Type B pancreatic cell (in vitro differentiated cells): ENCODE data around the gene OLFML1. TPM values are rescaled to one million over a fixed set of nuclear protein-coding genes. Genes with fewer than 3 reads are reported as not detected.

ENCODE experiments used
- DNase-seq: peaks from one replicate; pipeline ENCODE4 v3.0.0; 2021; ENCODE audit warnings: mixed read lengths; ENCODE audit not compliant: unreplicated experiment; ENCODE audit errors: extremely low spot score
- H3K27ac Mint-ChIP-seq: 2 replicates; pipeline ENCODE4 v1.8.0; 2021; ENCODE audit warnings: mild to moderate bottlenecking, mixed read lengths
- H3K27me3 Mint-ChIP-seq: 2 replicates; pipeline ENCODE4 v1.8.0; 2021; ENCODE audit warnings: mixed read lengths
- H3K36me3 Mint-ChIP-seq: 2 replicates; pipeline ENCODE4 v1.8.0; 2021; ENCODE audit warnings: mixed read lengths
- H3K4me1 Mint-ChIP-seq: one replicate; pipeline ENCODE4 v1.8.0; 2021; ENCODE audit warnings: mixed read lengths; ENCODE audit not compliant: unreplicated experiment
- H3K4me3 Mint-ChIP-seq: 2 replicates; pipeline ENCODE4 v1.8.0; 2021; ENCODE audit warnings: mild to moderate bottlenecking, mixed read lengths
- H3K9me3 Mint-ChIP-seq: 2 replicates; pipeline ENCODE4 v1.8.0; 2021; ENCODE audit warnings: mixed read lengths
- total RNA-seq: library from RNA; stranded (reverse); gene quantifications from 2 replicates; pipeline ENCODE4 v1.2.1, GENCODE V29; 2021; ENCODE audit warnings: low replicate concordance
- TF ChIP-seq, protein P1 (sequence below): fragments of 200-600 bp; sonication (generic); conservative IDR thresholded peaks from 2 replicates; pipeline ENCODE4 v1.5.0; 2021; ENCODE audit warnings: antibody characterized with exemption, mild to moderate bottlenecking

Gene OLFML1
- total RNA-seq, 1 donor from 2014 or later: 11.8 TPM

GRCh38 chr11:7484131-7484530 lies 1.2 kb upstream of the OLFML1 start:
- Mint-ChIP-seq H3K4me1 (peaks cover 18% of the 10 kb centered on the region), H3K4me3 (peak overlapping the region; percentile 13), H3K36me3 (peaks cover 3% of the 10 kb centered on the region), H3K27me3 (no peaks in the 10 kb centered on the region), H3K27ac (no peak overlapping the region), H3K9me3 (peaks cover under 1% of the 10 kb centered on the region)
- TF ChIP-seq, protein P1, sequence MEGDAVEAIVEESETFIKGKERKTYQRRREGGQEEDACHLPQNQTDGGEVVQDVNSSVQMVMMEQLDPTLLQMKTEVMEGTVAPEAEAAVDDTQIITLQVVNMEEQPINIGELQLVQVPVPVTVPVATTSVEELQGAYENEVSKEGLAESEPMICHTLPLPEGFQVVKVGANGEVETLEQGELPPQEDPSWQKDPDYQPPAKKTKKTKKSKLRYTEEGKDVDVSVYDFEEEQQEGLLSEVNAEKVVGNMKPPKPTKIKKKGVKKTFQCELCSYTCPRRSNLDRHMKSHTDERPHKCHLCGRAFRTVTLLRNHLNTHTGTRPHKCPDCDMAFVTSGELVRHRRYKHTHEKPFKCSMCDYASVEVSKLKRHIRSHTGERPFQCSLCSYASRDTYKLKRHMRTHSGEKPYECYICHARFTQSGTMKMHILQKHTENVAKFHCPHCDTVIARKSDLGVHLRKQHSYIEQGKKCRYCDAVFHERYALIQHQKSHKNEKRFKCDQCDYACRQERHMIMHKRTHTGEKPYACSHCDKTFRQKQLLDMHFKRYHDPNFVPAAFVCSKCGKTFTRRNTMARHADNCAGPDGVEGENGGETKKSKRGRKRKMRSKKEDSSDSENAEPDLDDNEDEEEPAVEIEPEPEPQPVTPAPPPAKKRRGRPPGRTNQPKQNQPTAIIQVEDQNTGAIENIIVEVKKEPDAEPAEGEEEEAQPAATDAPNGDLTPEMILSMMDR: no peak
- no peak for DNase-seq

DNA sequence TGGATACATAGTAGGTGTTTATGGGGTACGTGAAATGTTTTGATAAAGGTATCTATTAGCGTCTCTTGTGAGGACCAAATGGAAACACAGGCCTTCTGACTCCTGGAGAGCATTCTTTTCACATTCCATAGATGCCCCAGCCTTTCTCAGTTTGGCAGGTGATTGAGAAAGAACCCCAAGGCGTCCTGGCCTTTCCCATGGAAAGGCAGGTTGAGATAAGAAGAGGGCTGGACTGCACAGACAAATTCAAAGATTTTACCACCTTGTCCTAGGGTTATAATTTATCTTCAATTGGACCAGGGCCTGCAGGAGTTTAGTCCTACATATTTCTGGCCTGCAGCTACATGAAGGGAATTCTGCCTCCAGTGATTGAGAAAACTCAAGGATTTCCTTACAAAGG lies 661 bp upstream of the OLFML1 start:
- Mint-ChIP-seq H3K27ac (no peak overlapping the region), H3K27me3 (no peaks in the 10 kb centered on the region), H3K4me1 (peaks cover 18% of the 10 kb centered on the region), H3K4me3 (no peak overlapping the region), H3K36me3 (peaks cover 8% of the 10 kb centered on the region), H3K9me3 (peaks cover 5% of the 10 kb centered on the region)
- TF ChIP-seq, protein P1: no peak
- no peak for DNase-seq

DNA sequence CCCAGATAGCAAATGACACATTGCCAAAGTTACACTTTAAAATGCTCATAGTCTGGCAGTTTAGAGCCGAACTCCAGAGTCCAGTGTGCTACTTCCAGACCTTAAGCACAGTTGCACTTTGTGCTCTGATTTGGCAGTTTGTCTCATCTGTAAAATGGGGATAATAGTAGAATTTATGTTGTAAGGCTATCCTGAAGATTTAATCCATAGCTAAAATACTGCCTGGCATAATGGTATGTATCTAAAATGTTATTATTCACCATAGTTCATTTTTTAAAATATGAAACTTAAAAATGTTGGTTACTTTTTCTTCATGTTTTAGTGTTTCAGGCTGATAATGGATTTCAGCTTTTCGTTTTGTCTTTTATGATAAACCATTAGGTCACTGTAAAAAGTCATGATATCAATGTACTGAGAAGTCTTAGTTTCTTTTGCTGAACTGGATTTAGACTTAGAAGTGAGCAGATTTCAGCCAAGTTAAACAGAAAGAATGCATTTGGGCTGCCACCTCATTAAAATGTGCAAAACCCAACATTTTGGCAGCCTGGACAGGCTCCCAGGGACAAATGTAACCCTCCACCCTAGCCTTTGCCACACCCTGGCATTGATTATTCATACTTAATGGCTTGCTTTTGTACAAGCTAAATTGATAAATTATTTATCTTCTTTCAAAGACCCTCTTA lies 933 bp downstream of the OLFML1 start:
- no peak overlapping the region for H3K27ac Mint-ChIP-seq
- H3K27me3 Mint-ChIP-seq: no peaks in the 10 kb centered on the region
- peaks cover 8% of the 10 kb centered on the region for H3K36me3 Mint-ChIP-seq
- H3K4me3 Mint-ChIP-seq: peak overlapping the region; percentile 86
- H3K4me1 Mint-ChIP-seq: peaks cover 18% of the 10 kb centered on the region
- H3K9me3 Mint-ChIP-seq: peaks cover 5% of the 10 kb centered on the region
- TF ChIP-seq, protein P1: no peak
- no peak for DNase-seq

DNA sequence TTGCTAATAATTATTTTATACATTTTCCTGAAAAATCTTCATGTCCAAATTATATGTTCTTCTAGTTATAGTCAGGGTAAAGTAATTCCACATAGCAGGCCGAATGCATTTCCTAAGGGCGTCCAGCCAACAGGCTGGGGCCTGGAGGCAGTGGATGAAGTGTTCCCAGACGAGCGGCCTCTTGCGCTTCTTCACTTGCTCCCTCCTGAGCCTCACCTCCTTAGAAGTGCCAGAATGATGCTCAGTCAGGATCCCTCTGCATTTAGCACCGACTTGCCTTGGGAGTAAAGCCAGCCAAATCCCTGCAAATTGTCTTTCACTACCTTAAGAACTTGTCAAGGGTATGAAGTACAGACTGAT lies 1.5 kb downstream of the OLFML1 start:
- TF ChIP-seq, protein P1: no peak
- Mint-ChIP-seq H3K4me3 (peak overlapping the region; percentile 68), H3K9me3 (peaks cover 5% of the 10 kb centered on the region), H3K27ac (no peak overlapping the region), H3K4me1 (peaks cover 18% of the 10 kb centered on the region), H3K27me3 (no peaks in the 10 kb centered on the region), H3K36me3 (peaks cover 8% of the 10 kb centered on the region)
- no peak for DNase-seq

- Mint-ChIP-seq H3K9me3 (peaks cover 5% of the 10 kb centered on the region), H3K4me1 (peaks cover 18% of the 10 kb centered on the region), H3K4me3 (no peak overlapping the region), H3K27ac (no peak overlapping the region), H3K36me3 (peaks cover 8% of the 10 kb centered on the region), H3K27me3 (no peaks in the 10 kb centered on the region)
- DNase-seq: no peak
- TF ChIP-seq, protein P1: no peak
Observed at GRCh38 chr11:7487360-7487759, 2.1 kb downstream of the OLFML1 start.
